ENCODE results near the gene HACD2. TPM values are rescaled to one million over a fixed set of nuclear protein-coding genes. Genes with fewer than 3 reads are reported as not detected.

HACD2 gene
- total RNA-seq, 2 experiments from 2014 or later = 12.1 to 13.3 TPM

DNA sequence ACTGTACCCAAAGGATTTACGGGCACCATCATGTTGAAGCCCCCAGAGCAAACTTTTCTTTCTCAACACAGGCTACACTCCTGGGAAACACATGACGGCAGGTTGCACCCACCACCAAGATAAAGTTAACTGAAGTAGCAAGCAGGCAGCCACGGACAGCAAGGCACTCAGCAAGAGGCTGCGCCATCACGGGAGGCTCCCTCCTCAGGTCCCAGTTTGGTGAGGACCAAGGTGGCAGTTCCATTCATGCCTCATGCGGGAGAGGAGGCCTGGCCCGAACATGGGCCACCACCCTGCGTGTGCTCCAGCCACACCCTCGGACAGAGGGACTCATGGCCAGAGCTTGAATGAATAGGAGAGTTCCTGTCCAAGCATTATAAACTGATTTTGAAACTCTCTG is 142.7 kb downstream of the HACD2 start:
- peaks cover 77% of the 10 kb centered on the region for H3K27me3 Mint-ChIP-seq
- H3K27ac Mint-ChIP-seq = no peak overlapping the region
- intact Hi-C loops (cut with DNase I, micrococcal nuclease) = no loop called here
- no peak for DNase-seq
- Histone ChIP-seq H3K27me3 (ENCODE audit: control insufficient read depth in 1 of 2, insufficient read depth in 2 of 2, low read length in 2 of 2) (peaks cover 23 to 30% of the 10 kb centered on the region in 2 experiments), H3K4me1 (ENCODE audit: insufficient read depth, low read length) (no peaks in the 10 kb centered on the region), H3K36me3 (ENCODE audit: insufficient read depth, low read length) (no peaks in the 10 kb centered on the region), H3K4me3 (ENCODE audit: low read length) (no peak overlapping the region), H3K27ac (ENCODE audit: low read depth in 1 of 2, low read length in 2 of 2) (no peak overlapping the region), H3K9me3 (ENCODE audit: control insufficient read depth in 1 of 2, insufficient read depth in 1 of 2, low read length in 2 of 2) (no peaks in the 10 kb centered on the region)
- no peaks in the 10 kb centered on the region for H3K9me3 Mint-ChIP-seq
- peaks cover 4% of the 10 kb centered on the region for H3K4me1 Mint-ChIP-seq (ENCODE audit: low read depth)
- TF ChIP-seq, protein P1, sequence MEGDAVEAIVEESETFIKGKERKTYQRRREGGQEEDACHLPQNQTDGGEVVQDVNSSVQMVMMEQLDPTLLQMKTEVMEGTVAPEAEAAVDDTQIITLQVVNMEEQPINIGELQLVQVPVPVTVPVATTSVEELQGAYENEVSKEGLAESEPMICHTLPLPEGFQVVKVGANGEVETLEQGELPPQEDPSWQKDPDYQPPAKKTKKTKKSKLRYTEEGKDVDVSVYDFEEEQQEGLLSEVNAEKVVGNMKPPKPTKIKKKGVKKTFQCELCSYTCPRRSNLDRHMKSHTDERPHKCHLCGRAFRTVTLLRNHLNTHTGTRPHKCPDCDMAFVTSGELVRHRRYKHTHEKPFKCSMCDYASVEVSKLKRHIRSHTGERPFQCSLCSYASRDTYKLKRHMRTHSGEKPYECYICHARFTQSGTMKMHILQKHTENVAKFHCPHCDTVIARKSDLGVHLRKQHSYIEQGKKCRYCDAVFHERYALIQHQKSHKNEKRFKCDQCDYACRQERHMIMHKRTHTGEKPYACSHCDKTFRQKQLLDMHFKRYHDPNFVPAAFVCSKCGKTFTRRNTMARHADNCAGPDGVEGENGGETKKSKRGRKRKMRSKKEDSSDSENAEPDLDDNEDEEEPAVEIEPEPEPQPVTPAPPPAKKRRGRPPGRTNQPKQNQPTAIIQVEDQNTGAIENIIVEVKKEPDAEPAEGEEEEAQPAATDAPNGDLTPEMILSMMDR (IDR thresholded peaks at IDR 0.05) = no peak
- POLR2A ChIA-PET = no interaction called here
- no peaks in the 10 kb centered on the region for H3K36me3 Mint-ChIP-seq (ENCODE audit: low read depth)
- CTCF ChIA-PET = no interaction called here
- ATAC-seq (ENCODE audit: poor library complexity) = no peak
- no peak overlapping the region for H3K4me3 Mint-ChIP-seq

Other genes with a start within 250 kb of the HACD2 start
- gene ADCY5, start 136.0 kb downstream of the HACD2 start, total RNA-seq = not detected

Measured in CD4-positive, alpha-beta T cell (primary cell).